Endothelial cell of umbilical vein (primary cell): ENCODE results near the gene TMEM87B. TPM values are rescaled to one million over a fixed set of nuclear protein-coding genes. Genes with fewer than 3 reads are reported as not detected.

Source experiments
- BruUV-seq: library from RNA; stranded (reverse); fragments of 400-500 nt; replicated peaks from 2 replicates; lab custom pipeline; 2021; lab: Mats Ljungman, UMichigan
- CTCF ChIA-PET: fragments of 300-600, 350-600 bp; sonication (Branson Sonifier 250); formaldehyde crosslinking; loops from one replicate; lab custom pipeline; 2021; ENCODE audit warnings: antibody characterized with exemption, inconsistent platforms; lab: Charles Lee
- POLR2A ChIA-PET: fragments of 300-600, 350-600 bp; sonication (Branson Sonifier 250); formaldehyde crosslinking; loops from one replicate; lab custom pipeline; 2021; ENCODE audit warnings: antibody characterized with exemption, inconsistent platforms; lab: Charles Lee
- DNase-seq: peaks from one replicate; pipeline ENCODE4 v3.0.0-alpha.2; 2011; ENCODE audit warnings: low read depth, low spot score
- FAIRE-seq: peaks from 2 replicates; lab custom pipeline; 2011; peaks lifted over from hg19 to GRCh38; lab: Jason Lieb, UNC
- H2AFZ ChIP-seq: 2 replicates; pipeline ENCODE4 v1.6.0; 2012; ENCODE audit warnings: low read depth, low read length, control low read depth, inconsistent platforms
- H3K27ac ChIP-seq: 2 replicates; pipeline ENCODE4 v1.5.1; 2011; ENCODE audit warnings: low read depth, mild to moderate bottlenecking, control low read depth, low read length, moderate library complexity; ENCODE audit not compliant: insufficient read depth
- H3K27me3 ChIP-seq, 2 experiments: 2 replicates each; pipeline versions ENCODE4 v1.6.0 to v1.6.1; 2011; ENCODE audit warnings: low read length in 2 of 2, mixed read lengths in 1 of 2; ENCODE audit not compliant: control insufficient read depth in 2 of 2, insufficient read depth in 2 of 2
- H3K36me3 ChIP-seq, 2 experiments: 2 replicates in 1 of 2; 3 replicates in 1 of 2; pipeline ENCODE4 v1.5.1; 2011; ENCODE audit warnings: low read length in 2 of 2, mild to moderate bottlenecking in 1 of 2, moderate library complexity in 1 of 2; ENCODE audit not compliant: control insufficient read depth in 2 of 2, insufficient read depth in 2 of 2; ENCODE audit errors: extremely low read depth in 1 of 2
- H3K4me1 ChIP-seq: 3 replicates; pipeline ENCODE4 v1.5.1; 2011; ENCODE audit warnings: mild to moderate bottlenecking, low read length; ENCODE audit not compliant: control insufficient read depth, insufficient read depth; ENCODE audit errors: extremely low read depth
- H3K4me2 ChIP-seq: 2 replicates; pipeline ENCODE4 v1.6.1; 2011; ENCODE audit warnings: low read length, control low read depth, mixed read lengths; ENCODE audit not compliant: insufficient read depth
- H3K4me3 ChIP-seq, 3 experiments: fragments of 200-600 bp in 1 of 3; sonication (generic), shearing (Covaris generic) in 1 of 3; replicated peaks in 1 of 3; 2 replicates each; pipeline ENCODE4 v1.5.1; 2011 to 2016; ENCODE audit warnings: control low read depth in 3 of 3, low read length in 3 of 3, mild to moderate bottlenecking in 2 of 3, inconsistent platforms in 1 of 3, low read depth in 1 of 3, moderate library complexity in 1 of 3; ENCODE audit not compliant: insufficient read depth in 1 of 3
- H3K79me2 ChIP-seq: 2 replicates; pipeline ENCODE4 v1.6.0; 2012; ENCODE audit warnings: low read length, inconsistent platforms; ENCODE audit not compliant: control insufficient read depth, insufficient read depth
- H3K9ac ChIP-seq: replicated peaks from 2 replicates; pipeline ENCODE3; 2011; ENCODE audit warnings: low read length, control low read depth; ENCODE audit not compliant: insufficient read depth; ENCODE audit errors: extremely low read depth
- H3K9me1 ChIP-seq: replicated peaks from 3 replicates; pipeline ENCODE4 v1.6.0; 2011; ENCODE audit warnings: mild to moderate bottlenecking, low read length; ENCODE audit not compliant: control insufficient read depth, insufficient read depth; ENCODE audit errors: extremely low read depth
- H3K9me3 ChIP-seq: replicated peaks from 2 replicates; pipeline ENCODE4 v1.5.1; 2012; ENCODE audit warnings: low read length, inconsistent platforms; ENCODE audit not compliant: control insufficient read depth, insufficient read depth
- H4K20me1 ChIP-seq: replicated peaks from 2 replicates; pipeline ENCODE3; 2011; ENCODE audit warnings: mild to moderate bottlenecking, low read length; ENCODE audit not compliant: control insufficient read depth, insufficient read depth; ENCODE audit errors: extremely low read depth
- EZH2 ChIP-seq: IDR thresholded peaks from 2 replicates; pipeline ENCODE4 v1.6.1; 2012; ENCODE audit warnings: borderline replicate concordance, low read depth, mild to moderate bottlenecking, moderate library complexity, low read length, inconsistent platforms; ENCODE audit not compliant: severe bottlenecking
- GATA2 ChIP-seq: IDR thresholded peaks from 2 replicates; pipeline ENCODE4 v1.7.0; 2011; ENCODE audit warnings: low read depth, mild to moderate bottlenecking, moderate library complexity, mixed read lengths, low read length; ENCODE audit not compliant: insufficient read length, insufficient read depth
- dilution Hi-C: fragments of 300-500 bp; cut with MboI; formaldehyde crosslinking; loops from one replicate; pipeline ENCODE4 v1.15.0; 2019; ENCODE audit warnings: low sequenced_read_pairs; ENCODE audit not compliant: extremely low pct_ligation_motif_present
- intact Hi-C: fragments of 100-400 bp; cut with micrococcal nuclease; formaldehyde crosslinking; loops from one replicate; pipeline ENCODE4 v1.10.0; 2022
- polyA plus RNA-seq, 4 experiments: library from polyadenylated mRNA; depleted of rRNA in 3 of 4; stranded (reverse) in 3 of 4; unstranded in 1 of 4; fragments of >200 nt; gene quantifications; 2 replicates each; pipeline versions ENCODE4 v1.2.1 to v1.2.3, GENCODE V29; 2011 to 2012; ENCODE audit warnings: missing spikeins in 1 of 4
- total RNA-seq: library from RNA; stranded (reverse); gene quantifications from 2 replicates; pipeline ENCODE4 v1.2.3, GENCODE V29; 2021
- TF ChIP-seq, protein P1 (sequence below): IDR thresholded peaks from 2 replicates; pipeline ENCODE4 v1.6.1; 2011; ENCODE audit not compliant: insufficient read depth, insufficient read length
- TF ChIP-seq, protein P2 (sequence below), 2 donors: IDR thresholded peaks; 1 replicate in 1 of 2; 2 replicates in 1 of 2; pipeline ENCODE4 v1.5.1; 2011; ENCODE audit warnings: low read length in 2 of 2, mild to moderate bottlenecking in 2 of 2, moderate library complexity in 2 of 2, control low read depth in 1 of 2, inconsistent platforms in 1 of 2, low read depth in 1 of 2; ENCODE audit not compliant: insufficient read depth in 1 of 2; ENCODE audit errors: extremely low read depth in 1 of 2

TMEM87B gene
- total and polyA plus RNA-seq, 2 donors (not counting 3 experiments of a cell fraction or from before 2014, with no cell fraction given) = 17.6 to 21.5 TPM

DNA sequence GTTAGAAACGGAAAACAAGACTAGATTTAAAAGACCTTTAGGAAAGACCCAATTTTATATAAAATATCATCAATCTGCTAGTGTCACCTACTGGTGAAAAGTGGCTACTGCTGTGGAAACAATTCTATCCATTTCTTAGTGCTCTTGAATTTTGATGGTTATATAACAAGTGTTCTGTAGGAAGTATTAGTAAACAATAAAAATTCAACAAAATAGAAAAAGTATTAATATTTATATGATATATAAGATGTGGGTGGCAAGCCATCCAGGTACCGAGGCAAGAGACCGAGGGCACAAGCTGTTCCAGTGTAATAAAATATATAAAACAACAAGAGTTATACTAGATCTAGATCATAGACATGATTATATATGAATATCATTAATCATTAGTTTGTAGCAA, 6.2 kb upstream of the TMEM87B start:
- intact Hi-C loops (loop anchor here (1.0 to 2.0 kb wide), 3 partner anchors 74 to 162 kb away; partner anchors contain the start of gene MERTK), dilution Hi-C loops (no loop called here)
- DNase-seq (peak; percentile 84), FAIRE-seq (peak; percentile 61)
- BruUV-seq = no TSS peak
- no peaks in the 10 kb centered on the region for H4K20me1 ChIP-seq
- TF ChIP-seq, protein P1, sequence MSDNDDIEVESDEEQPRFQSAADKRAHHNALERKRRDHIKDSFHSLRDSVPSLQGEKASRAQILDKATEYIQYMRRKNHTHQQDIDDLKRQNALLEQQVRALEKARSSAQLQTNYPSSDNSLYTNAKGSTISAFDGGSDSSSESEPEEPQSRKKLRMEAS = no peak
- no peak for TF ChIP-seq EZH2
- TF ChIP-seq GATA2 = no peak
- TF ChIP-seq, protein P2, sequence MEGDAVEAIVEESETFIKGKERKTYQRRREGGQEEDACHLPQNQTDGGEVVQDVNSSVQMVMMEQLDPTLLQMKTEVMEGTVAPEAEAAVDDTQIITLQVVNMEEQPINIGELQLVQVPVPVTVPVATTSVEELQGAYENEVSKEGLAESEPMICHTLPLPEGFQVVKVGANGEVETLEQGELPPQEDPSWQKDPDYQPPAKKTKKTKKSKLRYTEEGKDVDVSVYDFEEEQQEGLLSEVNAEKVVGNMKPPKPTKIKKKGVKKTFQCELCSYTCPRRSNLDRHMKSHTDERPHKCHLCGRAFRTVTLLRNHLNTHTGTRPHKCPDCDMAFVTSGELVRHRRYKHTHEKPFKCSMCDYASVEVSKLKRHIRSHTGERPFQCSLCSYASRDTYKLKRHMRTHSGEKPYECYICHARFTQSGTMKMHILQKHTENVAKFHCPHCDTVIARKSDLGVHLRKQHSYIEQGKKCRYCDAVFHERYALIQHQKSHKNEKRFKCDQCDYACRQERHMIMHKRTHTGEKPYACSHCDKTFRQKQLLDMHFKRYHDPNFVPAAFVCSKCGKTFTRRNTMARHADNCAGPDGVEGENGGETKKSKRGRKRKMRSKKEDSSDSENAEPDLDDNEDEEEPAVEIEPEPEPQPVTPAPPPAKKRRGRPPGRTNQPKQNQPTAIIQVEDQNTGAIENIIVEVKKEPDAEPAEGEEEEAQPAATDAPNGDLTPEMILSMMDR (IDR thresholded peaks at IDR 0.05; ENCODE audit: extremely low read depth in 1 of 2, insufficient read depth in 1 of 2, low read depth in 1 of 2, low read length in 2 of 2) = peak; percentile 48 to 69
- no peaks in the 10 kb centered on the region for H3K79me2 ChIP-seq
- H2AFZ ChIP-seq = no peak overlapping the region
- H3K27me3 ChIP-seq = peaks cover 0 to 1% of the 10 kb centered on the region in 2 experiments
- H3K9me3 ChIP-seq = peaks cover 2% of the 10 kb centered on the region
- no peak overlapping the region for H3K27ac ChIP-seq
- no peak overlapping the region for H3K9ac ChIP-seq
- H3K9me1 ChIP-seq = no peaks in the 10 kb centered on the region
- no peak overlapping the region for H3K4me2 ChIP-seq
- no peak overlapping the region for H3K4me3 ChIP-seq
- POLR2A ChIA-PET = no interaction called here
- CTCF ChIA-PET = interaction anchor here (0.7 to 6.1 kb wide), 9 partner anchors 17 to 385 kb away, joined by 3 to 85 read pairs (median 6); partner anchors contain the start of genes MERTK and RGPD8
- H3K36me3 ChIP-seq = no peaks in the 10 kb centered on the region
- peaks cover 5% of the 10 kb centered on the region for H3K4me1 ChIP-seq
